Ovary (tissue), 9 donors: ENCODE measurements around the gene AMOTL1. TPM values are rescaled to one million over a fixed set of nuclear protein-coding genes. Genes with fewer than 3 reads are reported as not detected.

Experiments
- DNase-seq, 5 donors: peaks; one replicate each; pipeline ENCODE4 v3.0.0-alpha.2; 2019 to 2020
- H3K27ac ChIP-seq, 2 donors: fragments of 200-600 bp; one replicate each; pipeline versions ENCODE4 v1.5.1 to v1.8.0; 2019 to 2022
- H3K27me3 ChIP-seq: fragments of 200-600 bp; one replicate; pipeline ENCODE4 v1.8.0; 2022
- H3K36me3 ChIP-seq: fragments of 200-600 bp; sonication (generic); one replicate; pipeline ENCODE4 v1.5.1; 2019
- H3K4me1 ChIP-seq: one replicate; pipeline ENCODE4 v1.8.1; 2013; ENCODE audit warnings: mild to moderate bottlenecking, moderate library complexity; ENCODE audit not compliant: insufficient read depth
- H3K4me3 ChIP-seq: fragments of 200-600 bp; sonication (generic); one replicate; pipeline ENCODE4 v1.5.1; 2017
- H3K9me3 ChIP-seq, 2 donors: fragments of 200-600 bp in 1 of 2; sonication (generic) in 1 of 2; one replicate each; pipeline versions ENCODE4 v1.5.1 to v1.8.1; 2013 to 2019; ENCODE audit warnings: mild to moderate bottlenecking in 1 of 2, moderate library complexity in 1 of 2
- CTCF ChIP-seq, 3 donors: fragments of 450-650 bp in 2 of 3; fragments of 200-600 bp in 1 of 3; IDR thresholded peaks; one replicate each; pipeline versions ENCODE4 v1.5.1 to v1.8.0; 2016 to 2022; ENCODE audit warnings: antibody characterized with exemption in 3 of 3, mild to moderate bottlenecking in 1 of 3
- EP300 ChIP-seq: sonication (generic); formaldehyde crosslinking; IDR thresholded peaks from one replicate; pipeline ENCODE4 v1.6.1; 2017; ENCODE audit warnings: antibody characterized with exemption
- POLR2A ChIP-seq: fragments of 450-650 bp; IDR thresholded peaks from one replicate; pipeline ENCODE4 v1.6.1; 2017; ENCODE audit warnings: antibody characterized with exemption, mild to moderate bottlenecking, moderate library complexity
- WGBS, 3 donors: extraction: QIAGEN DNeasy Blood & Tissue Kit in 1 of 3; methylation state at CpG; one replicate each; pipeline versions ENCODE4 v1.1.5 to v1.1.7; 2013 to 2017; 5-methylcytosine and 5-hydroxymethylcytosine counted together
- intact Hi-C, 4 donors: fragments of 100-400 bp; cut with DNase I; formaldehyde crosslinking; loops; one replicate each; pipeline versions ENCODE4 v1.11.0 to v1.15.1; 2022 to 2023
- polyA plus RNA-seq, 2 donors: library from polyadenylated mRNA; stranded (reverse); fragments of 200-250 nt in 1 of 2; fragments of 350-450 nt in 1 of 2; fragmentation: Illumina TruSeq in 1 of 2; extraction: RNeasy Lipid Tissue Mini Kit (QIAGEN cat#74804) in 1 of 2; gene quantifications; one replicate each; pipeline ENCODE4 v1.2.3, GENCODE V29; 2013 to 2014
- total RNA-seq, 7 donors: library from RNA; depleted of rRNA in 2 of 7; stranded (reverse); fragments of >200 nt in 2 of 7; fragmentation: NEBNext Ultra II Directional in 3 of 7; extraction: Animal tissue kit (Norgen Biotek cat#: 25700) in 3 of 7; gene quantifications; one replicate each; pipeline versions ENCODE4 v1.1.0 to v1.2.4, GENCODE V29; 2016 to 2023
- donor health status: DM: no; HTN: no; CAD: no; lungs with moderate emphysema.
- donor health status: DM: no; HTN: no; CAD: no.
- donor health status: Bipolar disorder and iron deficiency.
- donor health status: DM: yes; HTN: yes; CAD: no.
- donor health status: DM: no; HTN: no; CAD: no.
- donor health status: DM: yes; HTN: yes; CAD: no.

The AMOTL1 gene
- total and polyA plus RNA-seq, 9 donors: 5.4 to 24.8 (median 13.6) TPM

DNA sequence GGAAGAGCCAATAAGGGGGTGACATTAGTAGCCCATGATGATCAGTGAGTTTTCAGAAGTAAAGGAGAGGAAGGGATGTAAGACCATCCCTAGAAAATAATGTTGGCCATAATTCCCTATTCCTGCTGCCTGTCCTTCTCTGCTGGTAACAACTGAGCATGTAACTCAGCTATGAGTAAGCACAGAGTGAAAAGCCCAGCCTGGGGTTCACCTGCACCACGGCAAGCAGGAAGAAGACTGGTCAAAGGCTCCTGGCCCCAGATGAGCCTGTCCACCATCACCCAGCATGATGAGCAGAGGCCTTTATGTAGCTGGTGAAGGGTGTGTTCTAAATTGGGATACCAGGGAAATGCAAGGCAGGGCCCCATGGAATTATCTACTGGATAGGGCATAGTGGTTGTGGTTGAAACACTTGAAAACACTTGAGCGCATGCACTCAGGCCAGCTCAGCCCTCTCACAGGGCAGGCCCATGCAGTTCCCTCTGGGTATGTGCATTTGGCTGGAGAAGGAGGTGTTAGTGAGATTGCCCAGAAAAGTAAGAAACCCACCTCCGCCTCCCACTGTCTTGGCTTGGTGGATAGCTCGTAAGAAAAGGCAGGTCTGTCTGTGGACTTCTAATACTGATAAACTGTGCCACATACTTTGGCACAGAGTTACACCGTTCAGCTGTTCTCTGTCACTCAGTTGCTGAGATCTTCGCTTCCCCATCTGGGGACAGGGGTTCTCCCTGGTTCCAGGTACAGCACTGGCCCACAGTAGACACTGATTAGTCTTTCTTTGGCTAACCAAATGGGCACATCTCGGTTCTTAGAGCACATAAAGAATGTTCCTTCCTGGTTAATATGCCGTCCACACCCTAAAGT lies 86.8 kb downstream of the AMOTL1 start:
- WGBS, 3 donors: 91 to 96% (median 95%) methylated on average over 8 of the region's 8 CpGs
- no peaks in the 10 kb centered on the region for H3K9me3 ChIP-seq
- no peak overlapping the region for H3K4me3 ChIP-seq
- no peak overlapping the region for H3K27ac ChIP-seq
- TF ChIP-seq EP300 (no peak), CTCF (IDR thresholded peaks at IDR 0.05) (no peak)
- no peaks in the 10 kb centered on the region for H3K36me3 ChIP-seq
- H3K27me3 ChIP-seq: no peaks in the 10 kb centered on the region
- intact Hi-C loops: loop anchor here in 1 of 4 donors (5.0 kb wide), 1 partner anchor 1943 kb away; no protein-coding TSS in a partner anchor
- no peak for DNase-seq
- H3K4me1 ChIP-seq: no peaks in the 10 kb centered on the region

GRCh38 chr11:94855666-94856065 lies 87.5 kb downstream of the AMOTL1 start:
- intact Hi-C loops: loop anchor here in 1 of 4 donors (5.0 kb wide), 1 partner anchor 1943 kb away; no protein-coding TSS in a partner anchor
- Histone ChIP-seq H3K27me3 (no peaks in the 10 kb centered on the region), H3K36me3 (no peaks in the 10 kb centered on the region), H3K4me1 (no peaks in the 10 kb centered on the region), H3K4me3 (no peak overlapping the region), H3K9me3 (no peaks in the 10 kb centered on the region), H3K27ac (no peak overlapping the region)
- no peak for DNase-seq
- WGBS, 3 donors: 83 to 85% (median 83%) methylated on average over 5 of the region's 5 CpGs
- TF ChIP-seq EP300 (no peak), CTCF (IDR thresholded peaks at IDR 0.05) (no peak), POLR2A (no peak)

DNA sequence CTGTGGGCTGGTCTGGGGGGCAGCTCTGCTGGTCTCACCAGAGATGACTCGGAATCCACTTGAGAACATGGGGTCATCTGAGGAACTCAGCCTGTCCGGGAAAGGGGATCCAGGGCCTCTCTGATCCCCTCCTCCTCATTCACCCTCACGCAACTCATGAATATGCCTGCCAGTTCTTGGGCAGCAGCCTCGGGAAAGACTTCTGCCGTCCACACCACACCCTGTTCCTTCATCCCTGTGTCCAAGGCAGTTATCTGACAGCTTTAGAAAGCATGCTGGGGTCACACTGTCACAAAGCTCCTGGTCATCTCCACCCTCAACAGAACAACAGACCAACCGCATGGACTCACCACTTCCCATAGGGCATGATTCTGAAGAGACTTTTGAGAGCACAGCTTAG lies 88.3 kb downstream of the AMOTL1 start:
- Histone ChIP-seq H3K27ac (no peak overlapping the region), H3K27me3 (no peaks in the 10 kb centered on the region), H3K36me3 (no peaks in the 10 kb centered on the region), H3K4me1 (no peaks in the 10 kb centered on the region), H3K4me3 (no peak overlapping the region), H3K9me3 (no peaks in the 10 kb centered on the region)
- no peak for TF ChIP-seq CTCF (IDR thresholded peaks at IDR 0.05)
- no peak for TF ChIP-seq EP300
- TF ChIP-seq POLR2A: no peak
- WGBS, 3 donors: 83 to 87% (median 87%) methylated on average over 6 of the region's 6 CpGs
- DNase-seq: no peak
- intact Hi-C loops: loop anchor here in 1 of 4 donors (5.0 kb wide), 1 partner anchor 1944 kb away; no protein-coding TSS in a partner anchor

DNA sequence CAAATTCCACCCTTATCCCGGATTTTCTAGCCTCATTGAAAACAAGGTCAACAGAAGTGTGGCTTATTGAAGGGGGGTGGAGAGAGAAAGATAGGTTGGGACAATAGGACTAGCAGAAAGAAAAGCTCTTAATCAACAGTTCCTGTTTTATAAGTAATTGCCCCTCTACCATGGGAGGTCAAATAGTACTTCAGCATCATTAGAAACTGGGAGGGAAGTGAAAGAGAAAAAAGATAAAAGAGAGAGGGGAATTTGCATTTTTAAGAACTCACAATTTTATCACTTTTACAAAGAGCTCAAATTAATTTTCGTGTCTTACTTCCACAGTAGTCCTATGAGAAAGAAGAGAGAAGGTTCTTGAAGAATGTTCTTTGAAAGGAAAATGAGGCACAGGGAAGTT lies 89.2 kb downstream of the AMOTL1 start:
- no peak overlapping the region for H3K27ac ChIP-seq
- 89 to 92% (median 90%) methylated on average over 2 of the region's 2 CpGs for WGBS, 3 donors
- no peaks in the 10 kb centered on the region for H3K4me1 ChIP-seq
- H3K9me3 ChIP-seq: no peaks in the 10 kb centered on the region
- no peak for DNase-seq
- no peak overlapping the region for H3K4me3 ChIP-seq
- no peaks in the 10 kb centered on the region for H3K27me3 ChIP-seq
- intact Hi-C loops: loop anchor here in 1 of 4 donors (5.0 kb wide), 1 partner anchor 1945 kb away; no protein-coding TSS in a partner anchor
- H3K36me3 ChIP-seq: no peaks in the 10 kb centered on the region
- TF ChIP-seq POLR2A (no peak), EP300 (no peak), CTCF (IDR thresholded peaks at IDR 0.05) (no peak)
